Glutamatergic neuron (in vitro differentiated cells): ENCODE measurements around the gene CEACAM7. TPM values are rescaled to one million over a fixed set of nuclear protein-coding genes. Genes with fewer than 3 reads are reported as not detected.

Experiments used
- DNase-seq: peaks from one replicate; pipeline ENCODE4 v3.0.0; 2022
- H3K27ac Mint-ChIP-seq: one replicate; pipeline ENCODE4 v1.8.0; 2020; ENCODE audit warnings: mild to moderate bottlenecking, mixed read lengths, inconsistent platforms; ENCODE audit not compliant: unreplicated experiment
- H3K27me3 Mint-ChIP-seq: one replicate; pipeline ENCODE4 v1.8.0; 2020; ENCODE audit warnings: mild to moderate bottlenecking, moderate library complexity, mixed read lengths, inconsistent platforms; ENCODE audit not compliant: unreplicated experiment
- H3K36me3 Mint-ChIP-seq: one replicate; pipeline ENCODE4 v1.8.0; 2020; ENCODE audit warnings: mild to moderate bottlenecking, mixed read lengths, inconsistent platforms; ENCODE audit not compliant: unreplicated experiment
- H3K4me1 Mint-ChIP-seq: one replicate; pipeline ENCODE4 v1.8.0; 2020; ENCODE audit warnings: mild to moderate bottlenecking, low read depth, mixed read lengths, inconsistent platforms; ENCODE audit not compliant: unreplicated experiment
- H3K4me3 Mint-ChIP-seq: one replicate; pipeline ENCODE4 v1.8.0; 2020; ENCODE audit warnings: mild to moderate bottlenecking, mixed read lengths, inconsistent platforms; ENCODE audit not compliant: unreplicated experiment
- H3K9me3 Mint-ChIP-seq: one replicate; pipeline ENCODE4 v1.8.0; 2020; ENCODE audit warnings: mild to moderate bottlenecking, moderate library complexity, mixed read lengths, inconsistent platforms; ENCODE audit not compliant: unreplicated experiment
- CTCF ChIP-seq: fragments of 200-600 bp; sonication (generic); IDR thresholded peaks from one replicate; pipeline ENCODE4 v1.5.0; 2021; ENCODE audit not compliant: partially characterized antibody, unreplicated experiment
- total RNA-seq: library from RNA; stranded (reverse); fragmentation: NEBNext Ultra II Directional; extraction: Animal tissue kit (Norgen Biotek cat#: 25700); gene quantifications from one replicate; pipeline ENCODE4 v1.2.1, GENCODE V29; 2021; ENCODE audit not compliant: unreplicated experiment

CEACAM7 gene
- total RNA-seq, 1 donor from 2014 or later = not detected

- TF ChIP-seq CTCF = no peak
These were observed 20.4 kb upstream of the CEACAM7 start, which contains the start of gene CEACAM5 for GRCh38 chr19:41708481-41708880. TSS of gene CEACAM5 (plus strand) at chr19:41708626. CDS start at chr19:41708732, 106 bp downstream.

GRCh38 chr19:41707871-41708371 is 19.9 kb upstream of the CEACAM7 start:
- H3K27ac Mint-ChIP-seq = no peak overlapping the region
- DNase-seq = no peak
- H3K9me3 Mint-ChIP-seq = no peaks in the 10 kb centered on the region
- peaks cover 12% of the 10 kb centered on the region for H3K27me3 Mint-ChIP-seq
- H3K4me3 Mint-ChIP-seq = no peak overlapping the region
- TF ChIP-seq CTCF = no peak
- H3K36me3 Mint-ChIP-seq = no peaks in the 10 kb centered on the region
- no peaks in the 10 kb centered on the region for H3K4me1 Mint-ChIP-seq

More at GRCh38 chr19:41708481-41708880, 20.4 kb upstream of the CEACAM7 start, which contains the start of gene CEACAM5:
- Mint-ChIP-seq H3K27me3 (peaks cover 12% of the 10 kb centered on the region), H3K4me3 (no peak within 1 kb of the TSS), H3K4me1 (no peaks in the 10 kb centered on the region), H3K36me3 (no peaks in the 10 kb centered on the region), H3K9me3 (no peaks in the 10 kb centered on the region), H3K27ac (no peak within 1 kb of the TSS)
- no peak for DNase-seq

GRCh38 chr19:41707502-41707812 is 19.4 kb upstream of the CEACAM7 start:
- Mint-ChIP-seq H3K4me3 (no peak overlapping the region), H3K27ac (no peak overlapping the region), H3K9me3 (no peaks in the 10 kb centered on the region), H3K36me3 (no peaks in the 10 kb centered on the region), H3K4me1 (no peaks in the 10 kb centered on the region), H3K27me3 (peaks cover 12% of the 10 kb centered on the region)
- TF ChIP-seq CTCF = no peak
- no peak for DNase-seq

GRCh38 chr19:41706741-41707501 is 18.9 kb upstream of the CEACAM7 start:
- Mint-ChIP-seq H3K27ac (no peak overlapping the region), H3K4me3 (no peak overlapping the region), H3K36me3 (no peaks in the 10 kb centered on the region), H3K9me3 (no peaks in the 10 kb centered on the region), H3K4me1 (no peaks in the 10 kb centered on the region), H3K27me3 (peaks cover 12% of the 10 kb centered on the region)
- peak; percentile 80 for DNase-seq
- TF ChIP-seq CTCF = peak; percentile 86
